ENCODE data around the gene ACTN4. TPM values are rescaled to one million over a fixed set of nuclear protein-coding genes. Genes with fewer than 3 reads are reported as not detected.

ACTN4 gene
- total RNA-seq, 1 donor from 2014 or later, result 744 TPM

DNA sequence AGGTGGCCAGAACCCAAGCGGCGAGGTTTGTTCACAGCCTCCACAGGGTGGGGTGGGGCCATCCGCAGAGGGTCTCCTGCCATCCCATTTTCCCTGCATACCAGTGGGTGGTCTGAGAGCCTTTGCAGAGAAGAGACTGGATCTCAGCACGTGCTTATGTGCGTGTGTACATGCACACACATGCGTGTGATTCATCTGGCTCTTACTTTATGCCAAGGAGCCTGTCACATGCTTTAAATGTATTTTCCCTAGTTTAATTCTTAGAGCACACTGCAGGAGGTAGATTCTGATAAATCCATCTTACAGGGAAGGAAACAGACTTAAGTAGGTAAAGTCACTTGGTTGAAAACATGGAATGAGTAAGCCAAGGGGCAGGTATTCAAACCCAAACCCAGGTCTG is 49.7 kb downstream of the ACTN4 start:
- no peak for DNase-seq (ENCODE audit: low spot score)
- peaks cover 26% of the 10 kb centered on the region for H3K27me3 Mint-ChIP-seq (ENCODE audit: unreplicated experiment)
- H3K36me3 Mint-ChIP-seq (ENCODE audit: low read depth, unreplicated experiment), result peaks cover 32% of the 10 kb centered on the region
- H3K4me3 Mint-ChIP-seq (ENCODE audit: unreplicated experiment), result peak overlapping the region; percentile 31
- H3K9me3 Mint-ChIP-seq (ENCODE audit: unreplicated experiment), result no peaks in the 10 kb centered on the region
- no peak overlapping the region for H3K27ac Mint-ChIP-seq (ENCODE audit: unreplicated experiment)
- TF ChIP-seq, protein P1, sequence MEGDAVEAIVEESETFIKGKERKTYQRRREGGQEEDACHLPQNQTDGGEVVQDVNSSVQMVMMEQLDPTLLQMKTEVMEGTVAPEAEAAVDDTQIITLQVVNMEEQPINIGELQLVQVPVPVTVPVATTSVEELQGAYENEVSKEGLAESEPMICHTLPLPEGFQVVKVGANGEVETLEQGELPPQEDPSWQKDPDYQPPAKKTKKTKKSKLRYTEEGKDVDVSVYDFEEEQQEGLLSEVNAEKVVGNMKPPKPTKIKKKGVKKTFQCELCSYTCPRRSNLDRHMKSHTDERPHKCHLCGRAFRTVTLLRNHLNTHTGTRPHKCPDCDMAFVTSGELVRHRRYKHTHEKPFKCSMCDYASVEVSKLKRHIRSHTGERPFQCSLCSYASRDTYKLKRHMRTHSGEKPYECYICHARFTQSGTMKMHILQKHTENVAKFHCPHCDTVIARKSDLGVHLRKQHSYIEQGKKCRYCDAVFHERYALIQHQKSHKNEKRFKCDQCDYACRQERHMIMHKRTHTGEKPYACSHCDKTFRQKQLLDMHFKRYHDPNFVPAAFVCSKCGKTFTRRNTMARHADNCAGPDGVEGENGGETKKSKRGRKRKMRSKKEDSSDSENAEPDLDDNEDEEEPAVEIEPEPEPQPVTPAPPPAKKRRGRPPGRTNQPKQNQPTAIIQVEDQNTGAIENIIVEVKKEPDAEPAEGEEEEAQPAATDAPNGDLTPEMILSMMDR (IDR thresholded peaks at IDR 0.05; ENCODE audit: unreplicated experiment), result no peak
- H3K4me1 Mint-ChIP-seq (ENCODE audit: unreplicated experiment), result peaks cover 80% of the 10 kb centered on the region

DNA sequence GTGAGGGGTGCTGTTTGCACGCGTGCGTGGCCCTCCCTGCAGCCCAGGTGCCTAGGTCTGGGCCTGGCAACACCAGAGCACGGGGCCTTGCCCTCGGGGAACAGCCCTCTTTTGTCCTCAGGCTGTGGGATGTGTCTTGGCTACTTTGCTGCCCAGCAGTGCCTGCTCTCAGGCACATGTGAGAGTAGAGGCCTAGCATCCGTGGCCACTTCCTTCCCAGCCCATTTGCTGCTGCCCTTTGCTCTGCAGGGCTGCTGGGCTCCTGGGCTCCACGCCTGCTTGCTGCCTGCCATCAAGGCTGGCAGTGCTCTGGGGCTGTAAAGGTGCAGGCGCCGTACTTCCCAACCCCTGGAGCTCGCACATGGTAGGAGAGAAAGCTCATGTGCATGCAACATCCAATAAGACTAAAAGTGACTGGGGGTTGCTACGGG is 50.2 kb downstream of the ACTN4 start:
- H3K27ac Mint-ChIP-seq (ENCODE audit: unreplicated experiment), result no peak overlapping the region
- no peak for DNase-seq (ENCODE audit: low spot score)
- H3K4me1 Mint-ChIP-seq (ENCODE audit: unreplicated experiment), result peaks cover 76% of the 10 kb centered on the region

DNA sequence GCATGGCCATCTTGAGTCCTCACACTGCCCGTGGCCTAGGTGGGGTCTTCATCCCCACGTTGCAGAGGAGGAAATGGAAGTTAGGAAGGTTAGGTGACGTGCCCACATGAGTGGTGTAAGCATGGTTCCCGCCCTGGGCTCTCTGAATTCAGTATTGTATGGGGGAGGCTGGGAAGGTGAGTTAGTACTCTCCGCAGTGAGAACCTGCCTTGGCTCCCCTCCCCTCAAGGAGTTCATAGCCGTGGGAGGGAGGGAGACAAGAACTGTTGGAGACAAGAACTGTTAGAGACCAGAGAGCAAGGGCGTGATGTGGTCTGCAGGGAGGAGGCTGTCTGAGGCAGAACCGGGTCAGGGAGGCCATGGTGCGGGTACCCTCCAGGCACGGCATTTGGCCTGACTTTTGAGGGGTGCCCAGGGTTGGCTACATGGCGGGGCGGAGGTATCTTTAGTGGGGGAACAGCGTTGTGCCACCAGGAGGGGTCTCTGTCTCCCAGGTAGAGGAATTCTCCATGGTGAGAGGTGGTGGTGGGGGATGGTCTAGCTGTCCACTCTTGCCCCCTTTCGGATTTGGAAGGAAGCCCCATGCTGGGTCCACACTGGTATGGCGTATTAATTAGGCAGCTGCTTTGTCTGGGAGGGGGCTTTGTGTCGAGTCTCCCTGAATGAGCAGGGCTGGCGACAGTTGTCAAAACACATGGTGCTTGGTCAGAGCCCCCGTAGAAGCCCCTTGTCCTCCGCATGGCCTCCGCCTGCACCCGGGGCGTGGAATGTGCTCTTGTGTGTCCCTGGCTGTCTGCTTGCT is 51.0 kb downstream of the ACTN4 start:
- H3K27me3 Mint-ChIP-seq (ENCODE audit: unreplicated experiment), result peaks cover 29% of the 10 kb centered on the region
- TF ChIP-seq, protein P1 (IDR thresholded peaks at IDR 0.05; ENCODE audit: unreplicated experiment), result no peak
- peaks cover 33% of the 10 kb centered on the region for H3K36me3 Mint-ChIP-seq (ENCODE audit: low read depth, unreplicated experiment)
- no peak for DNase-seq (ENCODE audit: low spot score)
- H3K27ac Mint-ChIP-seq (ENCODE audit: unreplicated experiment), result peak overlapping the region; percentile 26
- H3K4me1 Mint-ChIP-seq (ENCODE audit: unreplicated experiment), result peaks cover 68% of the 10 kb centered on the region
- H3K4me3 Mint-ChIP-seq (ENCODE audit: unreplicated experiment), result no peak overlapping the region
- no peaks in the 10 kb centered on the region for H3K9me3 Mint-ChIP-seq (ENCODE audit: unreplicated experiment)

More for the DNA sequence above, 50.2 kb downstream of the ACTN4 start:
- TF ChIP-seq, protein P1 (IDR thresholded peaks at IDR 0.05; ENCODE audit: unreplicated experiment), result no peak
- H3K4me3 Mint-ChIP-seq (ENCODE audit: unreplicated experiment), result no peak overlapping the region
- no peaks in the 10 kb centered on the region for H3K9me3 Mint-ChIP-seq (ENCODE audit: unreplicated experiment)
- H3K36me3 Mint-ChIP-seq (ENCODE audit: low read depth, unreplicated experiment), result peaks cover 32% of the 10 kb centered on the region
- H3K27me3 Mint-ChIP-seq (ENCODE audit: unreplicated experiment), result peaks cover 26% of the 10 kb centered on the region

DNA sequence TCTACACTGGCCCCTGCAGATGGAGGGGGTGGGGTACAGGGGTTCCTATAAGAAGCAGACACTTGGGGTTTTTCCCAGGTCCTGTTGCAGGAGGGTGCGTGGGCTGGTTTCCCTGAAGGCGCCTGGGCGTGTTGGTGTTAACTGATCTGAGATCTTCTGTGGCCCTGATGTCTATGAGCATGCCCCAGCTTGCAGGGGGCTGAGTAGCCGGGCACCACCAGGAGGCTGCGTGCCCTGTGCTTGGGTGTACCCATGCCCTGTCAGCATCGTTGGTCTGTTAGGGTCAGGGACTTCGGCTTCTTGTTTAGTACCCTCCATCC is 51.5 kb downstream of the ACTN4 start:
- peaks cover 63% of the 10 kb centered on the region for H3K4me1 Mint-ChIP-seq (ENCODE audit: unreplicated experiment)
- H3K36me3 Mint-ChIP-seq (ENCODE audit: low read depth, unreplicated experiment), result peaks cover 38% of the 10 kb centered on the region
- no peak overlapping the region for H3K4me3 Mint-ChIP-seq (ENCODE audit: unreplicated experiment)
- TF ChIP-seq, protein P1 (IDR thresholded peaks at IDR 0.05; ENCODE audit: unreplicated experiment), result no peak
- no peak for DNase-seq (ENCODE audit: low spot score)
- H3K27me3 Mint-ChIP-seq (ENCODE audit: unreplicated experiment), result peaks cover 29% of the 10 kb centered on the region
- no peaks in the 10 kb centered on the region for H3K9me3 Mint-ChIP-seq (ENCODE audit: unreplicated experiment)
- peak overlapping the region; percentile 92 for H3K27ac Mint-ChIP-seq (ENCODE audit: unreplicated experiment)

DNA sequence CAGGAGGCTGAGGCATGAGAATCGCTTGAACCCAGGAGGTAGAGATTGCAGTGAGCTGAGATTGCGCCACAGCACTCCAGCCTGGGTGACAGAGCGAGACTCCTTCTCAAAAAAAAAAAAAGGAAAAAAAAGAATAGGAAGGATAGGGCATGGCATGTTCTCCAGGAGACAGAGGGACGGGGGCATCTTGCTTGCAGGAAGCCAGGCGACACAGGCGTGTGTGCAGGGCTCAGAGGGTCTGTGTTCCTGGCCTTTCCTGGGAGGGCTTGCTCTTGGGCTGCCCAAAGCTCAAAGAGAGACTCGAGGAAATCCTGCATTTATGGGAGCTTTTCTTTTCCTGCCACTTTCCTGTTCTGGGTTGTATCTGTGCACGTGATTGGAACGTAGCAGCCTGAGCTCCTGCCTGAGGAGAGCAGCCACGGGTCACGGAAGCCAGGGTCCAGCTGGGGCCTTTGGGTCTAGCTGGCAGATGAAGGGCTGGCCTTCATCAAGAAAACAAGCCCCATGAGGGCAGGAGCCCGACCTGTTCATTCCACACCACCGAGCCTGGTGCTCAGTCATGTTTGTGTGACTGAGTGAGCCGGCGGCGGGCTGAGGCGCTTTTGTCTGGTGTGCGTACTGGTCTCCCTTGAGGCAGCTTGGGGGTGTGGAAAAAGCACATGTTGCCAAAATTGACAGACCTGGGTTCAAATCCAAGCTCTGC is 52.3 kb downstream of the ACTN4 start:
- H3K9me3 Mint-ChIP-seq (ENCODE audit: unreplicated experiment), result no peaks in the 10 kb centered on the region
- peak overlapping the region; percentile 92 for H3K27ac Mint-ChIP-seq (ENCODE audit: unreplicated experiment)
- TF ChIP-seq, protein P1 (IDR thresholded peaks at IDR 0.05; ENCODE audit: unreplicated experiment), result no peak
- peaks cover 41% of the 10 kb centered on the region for H3K36me3 Mint-ChIP-seq (ENCODE audit: low read depth, unreplicated experiment)
- DNase-seq (ENCODE audit: low spot score), result peak; percentile 29
- peak overlapping the region; percentile 70 for H3K4me3 Mint-ChIP-seq (ENCODE audit: unreplicated experiment)
- peaks cover 61% of the 10 kb centered on the region for H3K4me1 Mint-ChIP-seq (ENCODE audit: unreplicated experiment)
- H3K27me3 Mint-ChIP-seq (ENCODE audit: unreplicated experiment), result peaks cover 33% of the 10 kb centered on the region

All from endothelial cell (in vitro differentiated cells).